ENCODE data around the gene RAB35.

DNA sequence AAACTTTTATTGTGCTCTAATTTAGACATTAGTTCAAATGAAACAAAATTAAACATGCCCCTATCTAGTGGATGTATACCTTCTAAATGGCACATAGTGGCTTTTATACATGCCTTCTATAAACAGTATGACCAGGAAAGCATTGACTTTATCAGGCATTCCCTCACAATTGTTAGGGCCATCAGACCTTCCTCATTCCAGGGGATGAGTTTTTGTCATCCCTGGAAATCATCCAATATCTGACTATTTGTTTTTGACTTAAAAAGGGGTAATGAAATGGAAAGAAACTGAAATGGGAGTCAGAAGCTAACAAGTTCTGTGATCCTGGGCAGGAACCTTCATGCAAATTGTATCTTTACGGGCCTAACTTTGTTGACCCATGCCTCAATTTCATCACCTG, 69.5 kb downstream of the RAB35 start:
- TF ChIP-seq, protein P1, sequence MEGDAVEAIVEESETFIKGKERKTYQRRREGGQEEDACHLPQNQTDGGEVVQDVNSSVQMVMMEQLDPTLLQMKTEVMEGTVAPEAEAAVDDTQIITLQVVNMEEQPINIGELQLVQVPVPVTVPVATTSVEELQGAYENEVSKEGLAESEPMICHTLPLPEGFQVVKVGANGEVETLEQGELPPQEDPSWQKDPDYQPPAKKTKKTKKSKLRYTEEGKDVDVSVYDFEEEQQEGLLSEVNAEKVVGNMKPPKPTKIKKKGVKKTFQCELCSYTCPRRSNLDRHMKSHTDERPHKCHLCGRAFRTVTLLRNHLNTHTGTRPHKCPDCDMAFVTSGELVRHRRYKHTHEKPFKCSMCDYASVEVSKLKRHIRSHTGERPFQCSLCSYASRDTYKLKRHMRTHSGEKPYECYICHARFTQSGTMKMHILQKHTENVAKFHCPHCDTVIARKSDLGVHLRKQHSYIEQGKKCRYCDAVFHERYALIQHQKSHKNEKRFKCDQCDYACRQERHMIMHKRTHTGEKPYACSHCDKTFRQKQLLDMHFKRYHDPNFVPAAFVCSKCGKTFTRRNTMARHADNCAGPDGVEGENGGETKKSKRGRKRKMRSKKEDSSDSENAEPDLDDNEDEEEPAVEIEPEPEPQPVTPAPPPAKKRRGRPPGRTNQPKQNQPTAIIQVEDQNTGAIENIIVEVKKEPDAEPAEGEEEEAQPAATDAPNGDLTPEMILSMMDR (tag by site-specific recombination; IDR thresholded peaks at IDR 0.05) = no peak
- TF ChIP-seq, protein P2, sequence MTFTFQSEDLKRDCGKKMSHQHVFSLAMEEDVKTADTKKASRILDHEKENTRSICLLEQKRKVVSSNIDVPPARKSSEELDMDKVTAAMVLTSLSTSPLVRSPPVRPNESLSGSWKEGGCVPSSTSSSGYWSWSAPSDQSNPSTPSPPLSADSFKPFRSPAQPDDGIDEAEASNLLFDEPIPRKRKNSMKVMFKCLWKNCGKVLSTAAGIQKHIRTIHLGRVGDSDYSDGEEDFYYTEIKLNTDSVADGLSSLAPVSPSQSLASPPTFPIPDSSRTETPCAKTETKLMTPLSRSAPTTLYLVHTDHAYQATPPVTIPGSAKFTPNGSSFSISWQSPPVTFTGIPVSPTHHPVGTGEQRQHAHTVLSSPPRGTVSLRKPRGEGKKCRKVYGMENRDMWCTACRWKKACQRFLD (tag by site-specific recombination; IDR thresholded peaks at IDR 0.05) = no peak
- TF ChIP-seq SALL2 (tag by site-specific recombination; IDR thresholded peaks at IDR 0.05; ENCODE audit: borderline replicate concordance) (no peak), ZNF239 (tag by site-specific recombination; IDR thresholded peaks at IDR 0.05) (no peak)

All from HEK293 (cell line).